ENCODE data around the gene ULK1. TPM values are rescaled to one million over a fixed set of nuclear protein-coding genes. Genes with fewer than 3 reads are reported as not detected.

The ULK1 gene
- total RNA-seq, 1 experiment from 2014 or later: 34.2 TPM

- no peak for DNase-seq (ENCODE audit: low read depth, low spot score)
- Histone ChIP-seq H3K9me2 (ENCODE audit: insufficient read depth) (no peaks in the 10 kb centered on the region), H3K4me2 (ENCODE audit: low read length) (peak overlapping the region; percentile 60), H3K9me3 (ENCODE audit: control insufficient read depth in 1 of 2, insufficient read depth in 1 of 2, low read depth in 1 of 2, low read length in 2 of 2) (no peaks in the 10 kb centered on the region), H3K27ac (ENCODE audit: low read depth, low read length) (peak overlapping the region; percentile 51; the same call in 1 of the 2 replicates), H3K27me3 (ENCODE audit: insufficient read depth, low read length) (no peaks in the 10 kb centered on the region), H3K9ac (ENCODE audit: low read length) (peak overlapping the region; percentile 32; the same call in 1 of the 2 replicates), H4K20me1 (ENCODE audit: insufficient read depth) (no peaks in the 10 kb centered on the region), H2AFZ (ENCODE audit: low read depth, low read length, poor library complexity, severe bottlenecking) (no peak overlapping the region), H3K36me3 (ENCODE audit: control insufficient read depth in 1 of 2, insufficient read depth in 2 of 2, low read length in 2 of 2) (peaks cover 0 to 10% of the 10 kb centered on the region in 2 experiments; a peak in 2 of 4 replicates), H3K79me2 (ENCODE audit: insufficient read depth, low read length) (no peaks in the 10 kb centered on the region), H3K4me1 (ENCODE audit: control insufficient read depth in 1 of 2, insufficient read depth in 2 of 2, low read length in 2 of 2) (peaks cover 12 to 14% of the 10 kb centered on the region in 2 experiments), H3K4me3 (replicated peaks in 1 of 2; ENCODE audit: low read depth in 1 of 2, low read length in 2 of 2) (0 out of 4 replicates have a peak overlapping the region, but pooled peaks of 1 of the 2 experiments have one; percentile 20)
- ChIA-PET POLR2A (no interaction called here), CTCF (interaction anchor here (1.5 kb wide), 1 partner anchor 16 kb away, joined by 3 read pairs; no protein-coding TSS in a partner anchor), RAD21 (ENCODE audit: low non-redundant PET in 1 of 2, low total read pairs in 2 of 2, uncharacterized antibody in 2 of 2, unreplicated experiment in 2 of 2) (no interaction called here)
- TF ChIP-seq CBX3 (IDR thresholded peaks at IDR 0.05; ENCODE audit: low read depth) (no peak), YY1 (IDR thresholded peaks at IDR 0.05; ENCODE audit: extremely low read depth, insufficient replicate concordance, low read depth, low read length) (no peak), JUND (IDR thresholded peaks at IDR 0.05) (no peak), SP1 (IDR thresholded peaks at IDR 0.05; ENCODE audit: low read depth) (no peak), ELF1 (IDR thresholded peaks at IDR 0.05; ENCODE audit: borderline replicate concordance, low read depth) (no peak), ZBTB33 (IDR thresholded peaks at IDR 0.05; ENCODE audit: extremely low read depth, insufficient replicate concordance, low read length) (no peak), ZNF274 (IDR thresholded peaks at IDR 0.05; ENCODE audit: low read depth, low read length) (no peak), SIN3A (IDR thresholded peaks at IDR 0.05; ENCODE audit: low read depth) (no peak), CTCF (IDR thresholded peaks at IDR 0.05 in 2 of 3, conservative IDR thresholded peaks at IDR 0.05 in 1 of 3; ENCODE audit: borderline replicate concordance in 1 of 3, insufficient read depth in 1 of 3, low read depth in 2 of 3, low read length in 2 of 3) (no peak), REST (IDR thresholded peaks at IDR 0.05; ENCODE audit: low read depth) (no peak), EZH2 (IDR thresholded peaks at IDR 0.05) (no peak), EZH2phosphoT487 (IDR thresholded peaks at IDR 0.05; ENCODE audit: borderline replicate concordance) (no peak), EGR1 (IDR thresholded peaks at IDR 0.05; ENCODE audit: low read depth) (no peak), RAD21 (IDR thresholded peaks at IDR 0.05; ENCODE audit: low read depth) (no peak)
- BruUV-seq (replicated peaks): no TSS peak
- intact Hi-C loops (cut with micrococcal nuclease): no loop called here
- ATAC-seq: peak; percentile 18
Observed at GRCh38 chr12:131911851-131912477, 17.5 kb downstream of the ULK1 start.

Measured in HCT116 (cell line).